Duodenal mucosa (tissue), 2 donors: ENCODE measurements around the gene EP400.

Source experiments
- H3K27ac ChIP-seq: one replicate; pipeline ENCODE4 v1.7.0; 2013; ENCODE audit warnings: low read depth, low read length
- H3K27me3 ChIP-seq, 2 donors: one replicate each; pipeline ENCODE4 v1.7.0; 2013; ENCODE audit warnings: low read length in 2 of 2, control low read depth in 1 of 2; ENCODE audit not compliant: insufficient read depth in 2 of 2, control insufficient read depth in 1 of 2
- H3K36me3 ChIP-seq, 2 donors: one replicate each; pipeline ENCODE4 v1.7.0; 2013; ENCODE audit warnings: low read length in 2 of 2, control low read depth in 1 of 2; ENCODE audit not compliant: insufficient read depth in 2 of 2, control insufficient read depth in 1 of 2
- H3K4me1 ChIP-seq, 2 donors: one replicate each; pipeline ENCODE4 v1.7.0; 2013; ENCODE audit warnings: low read length in 2 of 2, control low read depth in 1 of 2; ENCODE audit not compliant: insufficient read depth in 2 of 2, control insufficient read depth in 1 of 2
- H3K4me3 ChIP-seq, 2 donors: one replicate each; pipeline ENCODE4 v1.7.0; 2013; ENCODE audit warnings: low read length in 2 of 2, low read depth in 1 of 2
- H3K9ac ChIP-seq, 2 donors: one replicate each; pipeline ENCODE4 v1.7.0; 2013; ENCODE audit warnings: low read length in 2 of 2, low read depth in 1 of 2
- H3K9me3 ChIP-seq, 2 donors: one replicate each; pipeline ENCODE4 v1.7.0; 2013; ENCODE audit warnings: low read length in 2 of 2, control low read depth in 1 of 2; ENCODE audit not compliant: control insufficient read depth in 1 of 2

EP400 gene

DNA sequence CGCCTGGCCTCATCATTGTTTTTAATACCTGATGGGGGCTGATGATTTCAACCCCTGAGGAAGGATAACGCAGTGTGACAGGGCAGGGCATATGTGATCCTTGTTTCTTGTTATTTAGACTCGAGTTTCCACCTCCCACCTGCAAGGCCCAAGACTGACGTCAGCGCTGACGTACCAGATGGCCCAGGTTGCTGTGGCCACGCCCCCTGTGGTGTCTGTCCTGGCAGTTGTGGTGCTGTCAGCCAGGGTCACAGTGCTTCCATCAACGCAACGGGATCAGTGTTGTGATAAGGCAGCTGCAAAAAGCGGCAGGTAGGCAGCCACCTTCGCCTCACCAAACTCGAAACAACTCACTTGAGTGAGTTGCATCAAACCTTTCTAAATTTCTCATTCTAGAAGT is 176.0 kb downstream of the EP400 start:
- no peaks in the 10 kb centered on the region for H3K9me3 ChIP-seq
- peaks cover 13 to 65% of the 10 kb centered on the region in 2 donors for H3K36me3 ChIP-seq
- no peak overlapping the region for H3K9ac ChIP-seq
- H3K4me3 ChIP-seq, result no peak overlapping the region
- no peak overlapping the region for H3K27ac ChIP-seq
- H3K4me1 ChIP-seq, result no peaks in the 10 kb centered on the region
- no peaks in the 10 kb centered on the region for H3K27me3 ChIP-seq

DNA sequence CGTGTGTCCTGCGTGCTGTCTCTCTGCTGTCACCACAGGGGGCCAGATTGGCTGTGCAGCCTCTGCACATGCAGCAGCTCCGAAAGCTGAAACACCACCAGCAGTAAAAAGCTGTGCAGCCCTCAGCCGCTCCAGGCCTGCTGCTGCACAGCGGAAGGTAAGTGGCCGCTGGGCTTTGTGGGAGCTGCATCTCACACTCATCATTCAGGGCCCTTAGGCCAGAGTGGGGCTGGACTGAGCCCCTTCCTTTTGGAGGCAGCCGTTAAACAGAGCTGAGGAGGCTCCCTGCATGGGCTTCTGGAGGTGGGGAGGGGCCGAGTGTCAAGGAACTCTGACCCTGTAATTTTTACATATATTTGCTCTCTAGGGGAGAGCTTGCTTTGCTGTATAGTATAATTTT is 177.3 kb downstream of the EP400 start:
- H3K36me3 ChIP-seq, result peaks cover 13 to 53% of the 10 kb centered on the region in 2 donors
- no peak overlapping the region for H3K27ac ChIP-seq
- H3K9ac ChIP-seq, result no peak overlapping the region
- no peaks in the 10 kb centered on the region for H3K4me1 ChIP-seq
- no peaks in the 10 kb centered on the region for H3K27me3 ChIP-seq
- no peaks in the 10 kb centered on the region for H3K9me3 ChIP-seq
- H3K4me3 ChIP-seq, result no peak overlapping the region

DNA sequence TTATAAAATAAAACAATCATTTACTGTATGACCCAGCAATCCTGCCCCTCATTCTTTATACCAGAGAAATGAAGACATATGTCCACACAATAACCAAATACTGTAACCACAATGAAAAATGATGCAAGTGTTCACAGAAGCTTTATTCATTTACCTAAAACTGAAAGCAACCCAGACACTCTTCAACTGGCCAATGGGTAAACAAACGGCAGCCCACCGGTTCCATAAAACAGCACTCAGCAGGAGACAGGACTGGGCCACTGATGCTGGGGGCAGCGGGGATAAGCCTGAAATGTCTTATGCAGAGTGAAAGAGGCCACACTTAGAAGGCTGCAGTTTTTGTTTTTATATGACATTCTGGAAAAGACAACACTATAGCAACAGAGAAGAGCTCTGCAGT is 179.3 kb downstream of the EP400 start:
- Histone ChIP-seq H3K4me3 (no peak overlapping the region), H3K36me3 (peaks cover 13 to 45% of the 10 kb centered on the region in 2 donors), H3K27ac (no peak overlapping the region), H3K9ac (no peak overlapping the region), H3K4me1 (no peaks in the 10 kb centered on the region), H3K9me3 (no peaks in the 10 kb centered on the region), H3K27me3 (no peaks in the 10 kb centered on the region)

DNA sequence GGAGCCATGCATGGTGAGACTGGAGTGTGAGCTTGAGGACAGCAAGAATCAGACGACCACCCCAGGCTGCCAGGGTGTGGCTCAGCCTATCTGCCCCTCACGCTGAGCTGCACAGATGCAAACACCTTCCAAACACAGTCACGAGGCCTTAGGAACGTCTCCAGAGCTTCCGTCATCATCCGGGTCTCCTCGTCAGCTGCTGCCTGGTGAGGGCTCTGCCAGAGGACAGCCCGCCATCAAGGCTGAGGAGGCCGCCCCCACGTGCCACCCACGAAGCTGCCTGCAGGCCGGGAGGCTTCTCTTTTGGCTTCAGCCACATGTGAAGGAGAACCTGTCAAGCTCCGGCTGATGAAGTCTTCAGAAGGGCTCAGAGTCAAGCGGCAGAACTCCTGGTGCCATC is 180.9 kb downstream of the EP400 start:
- Histone ChIP-seq H3K9me3 (no peaks in the 10 kb centered on the region), H3K27me3 (no peaks in the 10 kb centered on the region), H3K4me1 (no peaks in the 10 kb centered on the region), H3K4me3 (no peak overlapping the region), H3K27ac (no peak overlapping the region), H3K9ac (no peak overlapping the region), H3K36me3 (peaks cover 12 to 28% of the 10 kb centered on the region in 2 donors)
